Aorta (tissue), 5 donors: ENCODE data around the gene ADGRD2. TPM values are rescaled to one million over a fixed set of nuclear protein-coding genes. Genes with fewer than 3 reads are reported as not detected.

ENCODE experiments used
- ATAC-seq: fragments of 200-7000 bp; cut with Tn5 transposase; one replicate; pipeline ENCODE4 v1.9.1; 2022; ENCODE audit warnings: moderate library complexity; ENCODE audit not compliant: low FRiP score
- DNase-seq, 2 donors: peaks; one replicate each; pipeline ENCODE4 v3.0.0-alpha.2; 2020
- H3K27ac ChIP-seq, 2 donors: one replicate each; pipeline ENCODE4 v1.5.1; 2013; ENCODE audit warnings: low read length in 2 of 2, mild to moderate bottlenecking in 2 of 2, moderate library complexity in 2 of 2, control low read depth in 1 of 2, inconsistent platforms in 1 of 2, low read depth in 1 of 2
- H3K27me3 ChIP-seq, 2 donors: one replicate each; pipeline ENCODE4 v1.6.1; 2013; ENCODE audit warnings: control low read depth in 1 of 2, low read length in 1 of 2, mild to moderate bottlenecking in 1 of 2, moderate library complexity in 1 of 2; ENCODE audit not compliant: insufficient read depth in 2 of 2, control insufficient read depth in 1 of 2
- H3K36me3 ChIP-seq, 2 donors: one replicate each; pipeline ENCODE4 v1.6.1; 2013; ENCODE audit warnings: control low read depth in 1 of 2, low read length in 1 of 2, mild to moderate bottlenecking in 1 of 2; ENCODE audit not compliant: insufficient read depth in 2 of 2, control insufficient read depth in 1 of 2
- H3K4me1 ChIP-seq, 2 donors: one replicate each; pipeline ENCODE4 v1.6.1; 2013; ENCODE audit warnings: low read length in 2 of 2, control low read depth in 1 of 2, mild to moderate bottlenecking in 1 of 2, moderate library complexity in 1 of 2; ENCODE audit not compliant: insufficient read depth in 2 of 2, control insufficient read depth in 1 of 2
- H3K4me3 ChIP-seq, 2 donors: one replicate each; pipeline ENCODE4 v1.5.1; 2013; ENCODE audit warnings: low read length in 2 of 2, control low read depth in 1 of 2, mild to moderate bottlenecking in 1 of 2
- H3K9me3 ChIP-seq: one replicate; pipeline ENCODE4 v1.6.1; 2013; ENCODE audit warnings: mild to moderate bottlenecking, low read length; ENCODE audit not compliant: control insufficient read depth
- WGBS, 2 donors: extraction: QIAGEN DNeasy Blood & Tissue Kit; methylation state at CpG; one replicate each; pipeline ENCODE4 v1.1.7; 2013; 5-methylcytosine and 5-hydroxymethylcytosine counted together
- intact Hi-C, 2 donors: fragments of 100-400 bp; cut with DNase I; formaldehyde crosslinking; loops; one replicate each; pipeline versions ENCODE4 v1.14.2 to v1.15.0; 2022
- polyA plus RNA-seq, 2 donors: library from polyadenylated mRNA; stranded (reverse); fragments of 200-250 nt; gene quantifications; one replicate each; pipeline ENCODE4 v1.2.3, GENCODE V29; 2013
- total RNA-seq, 2 donors: library from RNA; stranded (reverse); fragmentation: NEBNext Ultra II Directional; extraction: Animal tissue kit (Norgen Biotek cat#: 25700); gene quantifications; one replicate each; pipeline ENCODE4 v1.2.1, GENCODE V29; 2021
- donor health status: healthy with polysubstance abuse.
- donor health status: Bipolar disorder and iron deficiency.
- donor health status: DM: no; HTN: no; CAD: no.
- donor health status: DM: no; HTN: no; CAD: no.
- donor health status: DM: yes; HTN: yes; CAD: no.

The ADGRD2 gene
- total and polyA plus RNA-seq, 4 donors: not detected

DNA sequence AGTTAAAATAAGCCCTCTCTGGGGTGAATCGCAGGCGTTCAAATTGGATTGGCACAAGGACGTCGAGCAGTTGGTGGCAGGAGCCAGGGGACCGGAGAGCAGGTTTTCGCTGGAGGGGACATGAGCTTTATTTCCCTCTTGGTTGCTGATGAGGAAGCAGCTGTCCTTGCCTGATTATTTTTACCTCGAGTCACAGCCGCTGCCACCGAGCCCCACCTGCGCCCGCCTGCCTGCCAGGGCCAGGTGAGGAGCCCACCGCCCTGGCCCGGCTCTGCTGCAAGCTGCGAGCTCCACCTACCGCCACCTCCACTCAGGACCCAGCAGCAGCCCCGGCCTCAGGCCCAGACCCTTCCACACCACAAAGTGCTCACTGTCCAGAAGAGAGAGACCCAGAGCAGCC lies 9.0 kb upstream of the ADGRD2 start:
- ATAC-seq (no peak), DNase-seq (peak in 1 of 2 donors; percentile 17)
- Histone ChIP-seq H3K4me1 (no peaks in the 10 kb centered on the region), H3K4me3 (no peak overlapping the region), H3K36me3 (no peaks in the 10 kb centered on the region), H3K27ac (no peak overlapping the region), H3K27me3 (no peaks in the 10 kb centered on the region), H3K9me3 (peaks cover 4% of the 10 kb centered on the region)
- intact Hi-C loops: no loop called here
- WGBS, 2 donors: 82 to 83% methylated on average over 16 of the region's 16 CpGs

DNA sequence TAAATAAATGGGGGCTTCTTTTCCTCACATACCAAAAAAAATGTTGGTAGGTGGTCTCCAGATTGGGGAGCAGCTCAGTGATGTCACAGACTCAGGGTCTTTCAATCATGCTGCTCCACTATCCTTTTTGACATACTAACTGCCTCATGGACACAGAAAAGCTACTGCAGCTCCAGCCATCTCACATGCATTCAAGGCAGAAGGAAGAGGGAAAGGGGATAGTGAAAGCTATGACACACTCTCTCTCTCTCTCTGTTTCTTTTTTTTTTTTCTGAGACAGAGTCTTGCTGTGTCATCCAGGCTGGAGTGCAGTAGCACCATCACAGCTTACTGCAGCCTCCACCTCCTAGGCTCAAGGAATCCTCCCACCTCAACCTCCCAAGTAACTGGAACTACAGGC lies 7.9 kb upstream of the ADGRD2 start:
- H3K4me3 ChIP-seq: no peak overlapping the region
- H3K27ac ChIP-seq: no peak overlapping the region
- H3K36me3 ChIP-seq: no peaks in the 10 kb centered on the region
- DNase-seq (no peak), ATAC-seq (no peak)
- no peaks in the 10 kb centered on the region for H3K27me3 ChIP-seq
- no peaks in the 10 kb centered on the region for H3K4me1 ChIP-seq
- intact Hi-C loops: no loop called here
- H3K9me3 ChIP-seq: peaks cover 4% of the 10 kb centered on the region

DNA sequence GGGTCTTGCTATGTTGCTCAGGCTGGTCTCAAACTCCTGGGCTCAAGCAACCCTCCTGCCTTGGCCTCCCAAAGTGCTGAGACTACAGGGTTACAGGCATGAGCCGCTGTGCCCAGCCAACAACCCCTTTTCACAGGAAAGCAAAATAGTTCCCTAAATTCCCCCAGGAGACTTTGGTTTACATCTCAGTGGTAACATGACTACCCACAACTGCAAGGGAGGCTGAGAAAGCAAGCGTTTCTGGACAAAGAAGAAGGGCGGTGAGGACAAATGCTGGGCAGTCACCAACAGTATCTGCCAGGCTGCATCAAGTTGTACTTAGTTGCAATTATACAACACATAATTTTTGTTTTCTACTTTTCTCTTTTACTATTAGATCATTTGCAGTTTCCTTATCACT lies 7.4 kb upstream of the ADGRD2 start:
- peak; percentile 4 to 8 for DNase-seq
- H3K27ac ChIP-seq: no peak overlapping the region

DNA sequence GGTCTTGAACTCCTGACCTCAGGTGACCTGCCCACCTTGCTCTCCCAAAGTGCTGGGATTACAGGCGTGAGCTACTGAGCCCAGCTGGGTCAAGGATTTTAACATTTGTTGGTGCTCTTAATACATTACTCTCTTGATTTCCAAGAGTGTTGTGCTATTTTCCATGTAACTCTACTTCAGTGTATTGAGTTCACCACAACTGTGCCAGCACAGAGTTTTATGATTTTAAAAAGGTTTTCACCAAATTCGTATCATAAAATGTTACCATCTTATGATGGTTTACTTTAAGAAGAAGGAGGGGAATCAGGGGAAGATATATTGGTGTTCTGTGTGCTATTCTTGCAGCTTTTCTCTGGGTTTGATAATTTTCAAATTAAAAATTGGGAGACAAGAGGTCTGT lies 6.6 kb upstream of the ADGRD2 start:
- Histone ChIP-seq H3K27ac (no peak overlapping the region), H3K36me3 (no peaks in the 10 kb centered on the region), H3K4me1 (no peaks in the 10 kb centered on the region), H3K27me3 (no peaks in the 10 kb centered on the region), H3K4me3 (no peak overlapping the region), H3K9me3 (peaks cover 4% of the 10 kb centered on the region)
- WGBS, 2 donors: 77 to 88% methylated on average over 2 of the region's 2 CpGs
- intact Hi-C loops: no loop called here
- DNase-seq: peak in 1 of 2 donors; percentile 8
- no peak for ATAC-seq

More for the DNA sequence above, 7.4 kb upstream of the ADGRD2 start:
- Histone ChIP-seq H3K4me3 (no peak overlapping the region), H3K4me1 (no peaks in the 10 kb centered on the region), H3K9me3 (peaks cover 4% of the 10 kb centered on the region), H3K27me3 (no peaks in the 10 kb centered on the region), H3K36me3 (no peaks in the 10 kb centered on the region)
- 48 to 49% methylated on average over 3 of the region's 3 CpGs for WGBS, 2 donors
- no peak for ATAC-seq
- intact Hi-C loops: no loop called here

DNA sequence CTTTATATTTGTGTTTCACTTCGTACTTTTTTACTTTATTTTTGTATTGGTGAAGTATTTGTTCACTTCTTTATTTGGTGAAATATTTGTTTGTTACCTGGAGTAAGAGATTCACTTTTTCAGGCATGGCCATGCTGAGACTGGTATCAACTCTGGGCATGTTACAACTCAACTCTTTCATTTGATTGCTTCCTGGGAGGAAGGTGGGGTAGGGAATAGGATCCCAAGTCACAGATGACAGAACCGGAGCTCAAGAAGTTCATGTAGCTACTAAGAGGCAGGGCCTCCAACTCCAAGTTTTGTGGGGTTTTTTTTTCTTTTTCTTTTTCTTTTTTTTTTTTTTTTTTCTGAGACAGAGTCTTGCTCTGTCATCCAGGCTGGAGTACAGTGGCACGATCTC lies 6.1 kb upstream of the ADGRD2 start:
- no peak for ATAC-seq
- H3K4me1 ChIP-seq: no peaks in the 10 kb centered on the region
- intact Hi-C loops: no loop called here
- 74 to 77% methylated on average over 3 of the region's 3 CpGs for WGBS, 2 donors
- H3K36me3 ChIP-seq: no peaks in the 10 kb centered on the region
- no peak overlapping the region for H3K4me3 ChIP-seq
- no peak overlapping the region for H3K27ac ChIP-seq
- H3K27me3 ChIP-seq: no peaks in the 10 kb centered on the region
- peak in 1 of 2 donors; percentile 11 for DNase-seq
- H3K9me3 ChIP-seq: peaks cover 2% of the 10 kb centered on the region

DNA sequence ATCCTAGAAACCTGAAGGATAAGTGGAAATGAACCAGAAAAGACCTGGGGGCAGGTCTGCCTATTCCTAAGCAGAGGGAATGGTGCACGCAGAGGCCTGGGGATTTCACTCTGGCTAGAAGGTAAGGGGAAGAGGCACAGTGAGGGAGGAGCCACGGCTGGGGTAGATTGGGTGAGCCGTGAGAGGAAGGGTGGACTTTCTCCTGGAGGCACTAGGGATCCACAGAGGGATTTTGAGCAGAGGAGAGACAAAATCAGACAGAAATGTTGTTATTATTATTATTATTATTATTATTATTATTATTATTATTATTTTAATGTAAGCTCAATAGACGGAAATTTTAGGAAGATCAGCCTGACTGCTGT lies 3.0 kb upstream of the ADGRD2 start:
- H3K9me3 ChIP-seq: no peaks in the 10 kb centered on the region
- no peaks in the 10 kb centered on the region for H3K36me3 ChIP-seq
- no peak overlapping the region for H3K27ac ChIP-seq
- no peak overlapping the region for H3K4me3 ChIP-seq
- intact Hi-C loops: no loop called here
- DNase-seq (peak in 1 of 2 donors; percentile 9), ATAC-seq (no peak)
- no peaks in the 10 kb centered on the region for H3K27me3 ChIP-seq
- H3K4me1 ChIP-seq: no peaks in the 10 kb centered on the region
- 69 to 70% methylated on average over 4 of the region's 4 CpGs for WGBS, 2 donors

DNA sequence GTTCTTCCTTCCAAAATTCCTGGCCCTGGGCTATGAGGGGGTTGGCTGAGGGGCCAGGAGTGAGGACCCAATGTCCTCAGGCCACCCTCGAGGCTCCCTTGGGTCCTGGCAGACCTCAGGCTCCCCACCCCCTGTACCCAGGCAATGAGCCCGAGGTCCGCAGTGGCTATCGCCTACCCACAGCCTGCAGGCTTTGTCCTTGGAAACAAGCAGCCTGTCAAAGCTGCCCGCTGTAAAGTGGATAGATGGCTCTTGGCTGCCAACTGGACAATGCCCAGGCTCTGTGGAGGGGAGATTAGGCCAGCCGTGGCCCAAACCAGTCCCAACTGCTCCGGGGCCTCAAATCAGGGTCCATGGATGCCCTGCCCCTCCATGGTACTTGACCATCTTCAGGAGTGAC lies 2.2 kb upstream of the ADGRD2 start:
- no peaks in the 10 kb centered on the region for H3K27me3 ChIP-seq
- H3K27ac ChIP-seq: no peak overlapping the region
- no peaks in the 10 kb centered on the region for H3K36me3 ChIP-seq
- no peaks in the 10 kb centered on the region for H3K9me3 ChIP-seq
- intact Hi-C loops: no loop called here
- DNase-seq (peak in 1 of 2 donors; percentile 9), ATAC-seq (no peak)
- no peak overlapping the region for H3K4me3 ChIP-seq
- 2 to 12% methylated on average over 7 of the region's 7 CpGs for whole genome bisulfite sequencing, 2 donors
- H3K4me1 ChIP-seq: no peaks in the 10 kb centered on the region

DNA sequence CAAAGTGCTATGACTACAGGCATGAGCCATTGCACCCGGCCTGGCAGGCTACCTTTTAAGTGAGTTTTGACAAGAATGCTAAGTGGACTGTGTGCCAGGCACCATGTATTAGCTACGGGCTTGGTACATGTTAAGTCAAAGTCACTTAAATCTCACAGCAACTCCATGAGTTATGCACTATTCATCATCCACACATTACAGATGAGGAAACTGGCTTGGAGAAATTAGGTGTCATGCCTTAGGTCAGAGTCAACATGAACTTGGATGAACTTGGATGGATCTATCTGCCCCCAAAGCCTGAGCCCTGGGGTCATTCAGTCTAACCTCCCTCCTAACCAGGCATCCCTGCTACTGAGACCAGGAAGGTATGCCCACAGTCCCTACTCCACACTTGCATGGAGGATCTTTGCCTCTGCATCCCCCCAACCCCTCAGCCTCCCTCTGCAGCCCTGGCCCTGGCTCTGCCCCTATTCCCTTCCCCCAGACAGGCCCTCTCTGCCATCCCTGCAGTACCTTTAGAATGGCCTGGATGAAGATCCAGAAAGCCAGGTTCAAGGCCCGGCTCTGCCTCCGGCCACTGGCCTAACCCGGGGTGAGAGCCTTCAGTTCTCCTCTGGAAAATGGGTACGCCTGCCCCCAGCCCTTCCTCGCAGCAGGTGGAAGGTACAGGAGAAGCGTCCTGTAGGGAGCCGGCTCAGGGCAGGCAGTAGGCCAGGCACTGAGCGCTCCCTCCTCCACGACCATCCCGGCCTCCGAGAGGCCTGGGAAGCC lies 685 bp upstream of the ADGRD2 start:
- Histone ChIP-seq H3K9me3 (no peaks in the 10 kb centered on the region), H3K36me3 (no peaks in the 10 kb centered on the region), H3K27ac (no peak overlapping the region), H3K27me3 (no peaks in the 10 kb centered on the region), H3K4me3 (no peak overlapping the region), H3K4me1 (no peaks in the 10 kb centered on the region)
- intact Hi-C loops: no loop called here
- ATAC-seq (no peak), DNase-seq (peak; percentile 21 to 35)
- WGBS, 2 donors: 87 to 91% methylated on average over 13 of the region's 13 CpGs

DNA sequence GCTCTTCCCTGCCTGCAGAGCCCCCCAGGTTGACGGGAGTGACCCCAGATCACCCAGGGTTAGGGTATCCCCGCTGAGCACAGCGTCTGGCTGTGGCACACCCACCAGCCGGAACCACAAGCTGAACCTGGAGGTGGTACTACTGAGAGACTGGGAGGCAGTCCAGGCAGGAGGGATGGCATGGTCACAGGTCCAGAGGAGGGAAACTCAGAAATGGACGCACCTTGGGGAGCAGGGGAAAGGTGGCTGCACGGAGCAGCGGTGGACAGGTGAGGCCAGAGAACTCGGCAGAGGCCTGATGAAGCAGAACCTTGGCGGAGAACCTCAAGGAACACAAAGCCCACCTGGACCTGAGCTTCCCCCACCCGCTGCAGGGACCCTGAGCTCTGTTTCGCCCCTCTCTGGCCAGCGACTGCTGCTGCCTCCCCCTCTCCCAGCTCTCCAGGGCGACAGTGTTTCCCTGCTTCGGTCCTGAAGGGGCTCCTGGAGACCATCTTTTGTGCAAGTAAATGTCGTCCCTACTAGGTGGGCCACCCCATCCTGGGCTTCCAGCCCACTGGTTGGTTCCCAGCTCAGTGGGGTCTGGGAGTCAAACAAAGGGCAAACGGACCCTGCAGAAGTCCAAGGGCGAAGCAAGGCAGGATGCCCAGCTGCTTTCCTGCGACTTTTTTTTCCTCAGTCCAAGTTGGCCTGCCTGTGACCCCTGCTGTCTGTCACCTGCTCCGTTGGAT lies 845 bp downstream of the ADGRD2 start:
- Histone ChIP-seq H3K36me3 (no peaks in the 10 kb centered on the region), H3K9me3 (no peaks in the 10 kb centered on the region), H3K4me3 (no peak overlapping the region), H3K27ac (no peak overlapping the region), H3K4me1 (no peaks in the 10 kb centered on the region), H3K27me3 (no peaks in the 10 kb centered on the region)
- peak; percentile 26 to 51 for DNase-seq
- 36 to 40% methylated on average over 19 of the region's 19 CpGs for WGBS, 2 donors
- ATAC-seq: no peak
- intact Hi-C loops: no loop called here
